ENCODE measurements around the gene ZNF12.
A peak's percentile ranks its signal among the peaks of the same experiment; 100 is the strongest.
"Not testable (repeated sequence)": the region's sequence is repeated elsewhere in the genome, so short reads cannot be mapped to it uniquely, and the experiment has no call there.

The ZNF12 gene

DNA sequence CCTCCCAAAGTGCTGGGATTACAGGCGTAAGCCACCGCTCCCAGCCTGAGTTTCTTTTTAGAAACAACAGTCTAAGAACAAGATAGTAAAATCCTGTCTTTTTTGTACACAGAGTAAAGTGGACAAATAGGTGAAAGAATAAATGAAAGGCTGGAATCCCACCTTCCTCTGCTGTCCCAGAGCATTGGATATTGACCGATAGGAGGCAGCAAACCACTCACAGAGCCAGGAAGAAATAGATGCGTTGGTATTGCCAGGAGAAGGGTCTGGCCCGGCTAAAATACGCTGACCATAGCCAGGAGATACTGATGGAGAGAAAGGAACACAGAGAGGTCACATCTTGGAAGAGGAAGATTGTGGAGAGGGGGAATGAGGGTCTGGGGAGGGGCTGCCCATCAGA lies 11.4 kb upstream of the ZNF12 start:
- H3K36me3 ChIP-seq (ENCODE audit: insufficient read depth, low read length), result no peaks in the 10 kb centered on the region
- H3K9me3 ChIP-seq (ENCODE audit: low read length), result no peaks in the 10 kb centered on the region
- no peaks in the 10 kb centered on the region for H3K27me3 ChIP-seq (ENCODE audit: insufficient read depth, low read length)
- H3K4me1 ChIP-seq (ENCODE audit: insufficient read depth, low read length), result no peaks in the 10 kb centered on the region
- no peak overlapping the region for H2AFZ ChIP-seq (ENCODE audit: low read depth, low read length)
- H3K4me3 ChIP-seq (ENCODE audit: low read length), result no peak overlapping the region

DNA sequence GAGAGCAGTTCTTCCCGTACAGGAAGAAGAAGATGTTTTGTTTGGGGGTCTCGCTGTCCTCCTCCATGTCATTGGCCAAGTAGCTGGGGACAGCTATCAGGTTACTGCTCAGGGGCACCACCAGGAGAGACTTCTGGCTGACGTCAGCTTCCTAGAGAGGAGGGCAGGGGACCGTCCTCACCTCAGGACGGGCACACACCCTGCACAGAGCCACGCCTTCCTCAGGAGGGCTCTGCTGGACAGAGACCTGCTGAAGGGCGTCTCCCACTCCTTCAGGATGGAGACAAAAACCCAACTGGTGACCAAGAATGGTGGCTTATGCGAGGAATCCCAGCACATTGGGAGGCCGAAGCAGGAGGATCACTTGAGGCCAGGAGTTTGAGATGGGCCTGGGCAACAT lies 9.2 kb upstream of the ZNF12 start:
- H2AFZ ChIP-seq (ENCODE audit: low read depth, low read length); H3K4me1 ChIP-seq (ENCODE audit: insufficient read depth, low read length); H3K27me3 ChIP-seq (ENCODE audit: insufficient read depth, low read length); H3K4me3 ChIP-seq (ENCODE audit: low read length); H3K9me3 ChIP-seq (ENCODE audit: low read length); H3K36me3 ChIP-seq (ENCODE audit: insufficient read depth, low read length): not testable (repeated sequence)

DNA sequence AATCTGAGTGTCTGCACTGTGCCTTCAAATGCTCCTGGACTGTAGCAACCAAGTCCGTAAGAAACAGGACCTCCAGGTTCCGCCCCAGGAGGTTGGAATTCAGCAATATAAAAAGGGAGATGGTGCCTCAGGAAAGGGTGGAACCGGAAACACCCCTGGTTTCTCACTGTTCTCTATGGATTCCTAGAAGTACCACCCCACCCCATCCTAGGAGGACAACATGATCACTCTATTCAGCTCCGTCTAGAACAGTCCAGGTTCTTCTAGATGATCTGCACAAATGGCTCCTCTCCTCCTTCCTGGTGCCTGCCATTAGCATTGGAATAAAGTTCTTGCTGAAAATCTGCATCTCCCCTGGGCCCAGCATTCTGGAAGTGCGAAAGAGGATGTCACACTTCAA lies 7.6 kb upstream of the ZNF12 start:
- Histone ChIP-seq H3K4me3 (ENCODE audit: low read length) (no peak overlapping the region), H3K4me1 (ENCODE audit: insufficient read depth, low read length) (no peaks in the 10 kb centered on the region), H3K27me3 (ENCODE audit: insufficient read depth, low read length) (no peaks in the 10 kb centered on the region), H2AFZ (ENCODE audit: low read depth, low read length) (no peak overlapping the region), H3K9me3 (ENCODE audit: low read length) (no peaks in the 10 kb centered on the region), H3K36me3 (ENCODE audit: insufficient read depth, low read length) (no peaks in the 10 kb centered on the region)

DNA sequence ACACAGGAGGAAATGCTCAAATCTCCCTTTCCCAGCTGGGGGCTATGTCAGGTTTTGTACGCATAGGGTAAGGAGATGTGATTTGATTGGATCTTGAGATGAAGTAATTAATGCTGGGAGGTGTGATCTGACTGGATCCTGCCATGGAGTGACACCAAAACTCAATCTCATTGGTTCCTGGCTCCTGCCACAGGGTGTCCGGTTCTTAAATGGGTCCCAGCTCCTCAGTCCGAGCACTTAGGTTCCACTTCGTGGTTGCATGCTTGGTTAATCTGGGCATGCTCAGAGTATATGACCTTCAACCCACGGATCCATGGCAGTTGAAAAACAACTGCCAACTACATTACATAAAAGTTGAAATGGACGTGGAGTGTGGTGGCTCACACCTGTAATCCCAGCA lies 3.1 kb upstream of the ZNF12 start:
- Histone ChIP-seq H2AFZ (ENCODE audit: low read depth, low read length) (no peak overlapping the region), H3K27me3 (ENCODE audit: insufficient read depth, low read length) (no peaks in the 10 kb centered on the region), H3K36me3 (ENCODE audit: insufficient read depth, low read length) (peaks cover 5% of the 10 kb centered on the region), H3K9me3 (ENCODE audit: low read length) (peaks cover 4% of the 10 kb centered on the region), H3K4me3 (ENCODE audit: low read length) (no peak overlapping the region), H3K4me1 (ENCODE audit: insufficient read depth, low read length) (peaks cover 9% of the 10 kb centered on the region)

DNA sequence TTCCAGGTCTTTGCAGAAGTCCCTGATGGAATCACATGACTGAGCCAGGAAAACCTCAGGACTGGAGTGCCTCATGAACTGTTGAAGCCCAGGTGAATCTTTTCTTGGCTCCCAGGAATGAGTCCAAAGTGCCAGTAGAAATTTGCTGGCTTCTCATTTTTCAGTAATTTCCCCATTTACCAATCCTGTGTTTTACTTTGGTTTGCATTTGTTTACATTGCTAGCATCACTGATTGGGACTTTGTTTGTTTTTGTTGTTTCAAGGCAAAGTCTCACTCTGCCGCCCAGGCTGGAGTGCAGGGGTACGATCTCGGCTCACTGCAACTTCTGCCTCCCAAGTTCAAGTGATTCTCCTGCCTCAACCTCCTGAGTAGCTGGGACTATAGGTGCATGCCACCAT lies 1.6 kb upstream of the ZNF12 start:
- H2AFZ ChIP-seq (ENCODE audit: low read depth, low read length), result no peak overlapping the region
- no peaks in the 10 kb centered on the region for H3K27me3 ChIP-seq (ENCODE audit: insufficient read depth, low read length)
- no peak overlapping the region for H3K4me3 ChIP-seq (ENCODE audit: low read length)
- peaks cover 9% of the 10 kb centered on the region for H3K4me1 ChIP-seq (ENCODE audit: insufficient read depth, low read length)
- peaks cover 15% of the 10 kb centered on the region for H3K36me3 ChIP-seq (ENCODE audit: insufficient read depth, low read length)
- peaks cover 14% of the 10 kb centered on the region for H3K9me3 ChIP-seq (ENCODE audit: low read length)

DNA sequence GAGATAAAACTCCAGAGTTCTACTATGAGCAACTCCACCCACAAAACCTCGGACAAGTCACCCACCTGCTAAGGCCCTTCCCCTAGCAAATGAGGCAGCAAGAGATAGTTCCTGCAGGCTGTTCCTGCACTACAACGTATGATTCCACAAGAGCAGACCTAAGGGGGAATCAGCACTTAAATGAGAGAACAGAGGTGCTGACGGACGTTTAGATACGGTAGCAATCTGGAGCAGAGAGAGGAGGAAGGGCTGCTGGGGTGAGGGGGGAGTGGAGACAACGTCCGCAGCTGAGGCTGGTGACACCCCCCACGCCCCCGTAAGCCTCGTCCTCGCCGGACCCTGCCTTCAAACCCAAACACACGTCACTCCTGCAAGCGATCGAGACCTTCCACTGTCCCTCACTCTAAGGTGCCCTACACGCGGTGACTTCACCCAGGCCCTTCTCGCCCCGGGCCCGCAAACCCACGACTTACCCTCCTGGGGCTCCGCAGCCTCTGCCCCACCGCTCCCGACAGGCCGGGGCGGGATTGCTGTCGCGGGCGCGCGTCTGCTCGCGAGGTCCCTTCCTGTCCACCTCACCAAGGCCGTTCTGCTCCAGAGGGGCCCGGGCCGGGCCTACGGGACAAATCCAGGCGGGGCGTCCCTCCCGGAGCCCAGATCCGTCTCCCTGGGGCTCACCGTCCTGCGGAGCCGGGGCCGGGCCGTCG lies 635 bp downstream of the ZNF12 start:
- H2AFZ ChIP-seq (ENCODE audit: low read depth, low read length), result peak overlapping the region; percentile 54
- no peaks in the 10 kb centered on the region for H3K27me3 ChIP-seq (ENCODE audit: insufficient read depth, low read length)
- H3K4me3 ChIP-seq (ENCODE audit: low read length), result peak overlapping the region; percentile 68
- H3K9me3 ChIP-seq (ENCODE audit: low read length), result peaks cover 29% of the 10 kb centered on the region
- H3K4me1 ChIP-seq (ENCODE audit: insufficient read depth, low read length), result peaks cover 9% of the 10 kb centered on the region
- H3K36me3 ChIP-seq (ENCODE audit: insufficient read depth, low read length), result peaks cover 32% of the 10 kb centered on the region

DNA sequence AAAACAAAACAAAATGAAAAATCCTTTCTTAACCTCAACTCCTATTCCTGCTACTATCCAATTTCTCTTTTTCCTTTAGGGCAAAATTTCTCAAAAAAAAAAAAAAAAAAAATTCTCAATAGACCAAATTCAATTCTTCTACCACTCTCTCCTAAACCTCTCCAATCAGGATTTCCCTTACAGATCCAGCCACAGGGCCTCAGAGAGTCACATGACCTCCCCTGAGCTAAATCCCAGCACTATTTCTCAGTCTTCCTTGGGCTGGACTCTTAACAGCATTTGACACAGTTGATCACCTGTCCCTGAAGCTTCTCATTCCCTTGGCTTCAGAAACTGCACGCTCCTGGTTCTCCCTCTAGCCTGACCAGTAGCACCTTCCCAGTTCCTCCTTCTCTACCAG lies 4.9 kb downstream of the ZNF12 start:
- Histone ChIP-seq H3K27me3 (ENCODE audit: insufficient read depth, low read length) (no peaks in the 10 kb centered on the region), H3K36me3 (ENCODE audit: insufficient read depth, low read length) (peaks cover 68% of the 10 kb centered on the region), H3K4me3 (ENCODE audit: low read length) (no peak overlapping the region), H3K9me3 (ENCODE audit: low read length) (peaks cover 67% of the 10 kb centered on the region), H3K4me1 (ENCODE audit: insufficient read depth, low read length) (peaks cover 4% of the 10 kb centered on the region), H2AFZ (ENCODE audit: low read depth, low read length) (no peak overlapping the region)

DNA sequence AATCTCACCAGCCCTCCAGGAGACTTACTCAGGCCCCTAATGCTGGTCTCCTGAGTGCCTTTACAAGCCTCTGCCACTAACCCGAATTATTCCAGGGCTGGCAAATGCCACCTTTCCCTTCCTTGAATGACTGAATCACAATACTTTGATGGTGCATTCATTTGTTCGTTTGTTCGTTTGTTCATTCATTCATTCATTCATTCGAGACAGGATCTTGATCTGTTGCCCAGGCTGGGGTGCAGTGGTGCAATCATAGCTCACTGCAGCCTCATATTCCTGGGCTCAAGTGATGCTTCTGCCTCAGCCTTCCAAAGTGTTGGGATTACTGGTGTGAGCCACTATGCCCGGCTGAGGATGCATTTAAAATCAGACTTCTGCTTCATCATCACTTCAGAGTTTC lies 6.0 kb downstream of the ZNF12 start:
- Histone ChIP-seq H3K36me3 (ENCODE audit: insufficient read depth, low read length) (peaks cover 79% of the 10 kb centered on the region), H3K9me3 (ENCODE audit: low read length) (peaks cover 77% of the 10 kb centered on the region), H3K4me1 (ENCODE audit: insufficient read depth, low read length) (peaks cover 4% of the 10 kb centered on the region), H2AFZ (ENCODE audit: low read depth, low read length) (no peak overlapping the region), H3K27me3 (ENCODE audit: insufficient read depth, low read length) (no peaks in the 10 kb centered on the region), H3K4me3 (ENCODE audit: low read length) (no peak overlapping the region)

DNA sequence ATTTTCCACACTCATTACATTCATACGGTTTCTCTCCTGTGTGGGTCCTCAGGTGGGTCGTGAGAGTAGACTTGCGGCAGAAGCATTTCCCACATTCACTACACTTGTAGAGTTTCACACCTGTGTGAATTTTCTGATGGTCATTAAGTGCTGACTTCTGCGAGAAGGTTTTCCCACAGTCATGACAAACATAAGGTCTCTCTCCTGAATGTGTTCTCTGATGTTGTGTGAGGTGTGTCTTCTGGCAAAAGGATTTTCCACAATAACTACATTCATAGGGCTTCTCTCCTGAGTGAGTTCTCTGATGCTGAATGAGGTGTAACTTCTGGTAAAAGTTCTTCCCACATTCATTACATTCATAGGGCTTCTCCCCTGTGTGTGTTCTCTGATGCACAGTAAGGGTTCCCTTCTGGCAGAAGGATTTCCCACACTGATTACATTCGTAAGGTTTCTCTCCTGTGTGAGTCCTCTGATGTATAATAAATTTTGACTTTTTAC lies 15.1 kb downstream of the ZNF12 start:
- Histone ChIP-seq H3K9me3 (ENCODE audit: low read length) (peaks cover 96% of the 10 kb centered on the region), H2AFZ (ENCODE audit: low read depth, low read length) (no peak overlapping the region), H3K36me3 (ENCODE audit: insufficient read depth, low read length) (peaks cover 98% of the 10 kb centered on the region), H3K27me3 (ENCODE audit: insufficient read depth, low read length) (no peaks in the 10 kb centered on the region), H3K4me3 (ENCODE audit: low read length) (no peak overlapping the region), H3K4me1 (ENCODE audit: insufficient read depth, low read length) (no peaks in the 10 kb centered on the region)

DNA sequence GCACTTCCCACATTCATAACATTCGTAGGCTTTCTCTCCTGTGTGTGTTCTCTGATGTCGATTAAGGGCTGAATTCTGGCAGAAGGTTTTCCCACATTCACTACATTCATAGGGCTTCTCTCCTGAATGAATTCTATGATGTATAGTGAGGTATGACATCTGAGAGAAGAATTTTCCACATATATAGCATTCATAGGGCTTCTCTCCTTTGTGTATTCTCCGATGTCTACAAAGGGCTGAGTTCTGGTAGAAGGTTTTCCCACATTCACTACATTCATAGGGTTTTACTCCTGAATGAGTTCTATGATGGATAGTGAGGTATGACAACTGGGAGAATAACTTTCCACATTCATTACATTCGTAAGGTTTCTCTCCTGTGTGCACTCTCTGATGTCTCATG lies 15.6 kb downstream of the ZNF12 start:
- Histone ChIP-seq H3K27me3 (ENCODE audit: insufficient read depth, low read length) (no peaks in the 10 kb centered on the region), H3K36me3 (ENCODE audit: insufficient read depth, low read length) (peaks cover 97% of the 10 kb centered on the region), H3K4me1 (ENCODE audit: insufficient read depth, low read length) (no peaks in the 10 kb centered on the region), H2AFZ (ENCODE audit: low read depth, low read length) (no peak overlapping the region), H3K9me3 (ENCODE audit: low read length) (peaks cover 95% of the 10 kb centered on the region), H3K4me3 (ENCODE audit: low read length) (no peak overlapping the region)

DNA sequence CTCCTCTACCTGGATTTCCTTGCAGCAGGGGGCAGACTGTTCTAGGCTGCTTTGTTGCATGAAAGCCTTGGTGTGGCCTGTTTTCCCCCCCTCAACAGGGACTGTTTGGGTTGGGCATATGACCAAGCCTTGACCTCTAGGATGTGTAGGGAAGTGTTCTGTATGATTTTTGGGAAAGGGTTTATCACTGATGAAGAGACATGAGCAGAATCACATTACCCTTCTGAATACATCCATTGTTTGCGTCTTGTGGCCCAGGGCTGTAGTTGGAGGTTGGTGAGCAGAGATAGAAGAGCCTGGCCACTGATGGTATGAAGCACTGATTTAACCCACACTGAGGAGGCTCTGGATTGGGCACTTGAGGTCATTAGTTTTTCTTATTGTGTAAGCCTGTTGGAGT lies 26.6 kb downstream of the ZNF12 start:
- Histone ChIP-seq H2AFZ (ENCODE audit: low read depth, low read length) (no peak overlapping the region), H3K4me3 (ENCODE audit: low read length) (no peak overlapping the region), H3K27me3 (ENCODE audit: insufficient read depth, low read length) (no peaks in the 10 kb centered on the region), H3K9me3 (ENCODE audit: low read length) (peaks cover 49% of the 10 kb centered on the region), H3K36me3 (ENCODE audit: insufficient read depth, low read length) (peaks cover 3% of the 10 kb centered on the region), H3K4me1 (ENCODE audit: insufficient read depth, low read length) (no peaks in the 10 kb centered on the region)

DNA sequence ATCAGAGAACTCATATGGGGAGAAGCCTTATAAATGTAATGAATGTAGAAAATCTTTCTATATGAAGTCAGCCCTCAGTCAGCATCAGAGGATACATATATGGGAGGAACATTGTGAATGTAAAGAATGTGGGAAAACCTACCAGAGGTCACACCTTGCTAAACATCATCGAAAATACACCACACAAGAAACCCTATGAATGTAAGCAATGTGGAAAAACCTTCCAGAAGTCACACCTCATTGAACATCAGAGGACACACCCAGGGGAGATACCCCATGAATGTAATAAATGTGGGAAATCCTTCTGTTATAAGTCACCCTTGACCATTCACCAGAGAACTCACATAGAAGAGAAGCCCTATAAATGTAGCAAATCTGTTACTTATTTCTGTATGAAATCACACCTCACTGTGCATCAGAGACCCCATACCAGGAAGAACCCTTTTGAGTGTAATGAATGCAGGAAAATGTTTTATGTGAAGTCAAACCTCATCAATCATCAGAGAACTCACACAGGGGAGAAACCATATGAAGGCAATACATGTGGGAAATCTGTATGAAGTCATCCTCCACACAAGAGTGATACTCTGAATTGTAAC lies 30.8 kb downstream of the ZNF12 start:
- peaks cover 42% of the 10 kb centered on the region for H3K9me3 ChIP-seq (ENCODE audit: low read length)
- H3K4me3 ChIP-seq (ENCODE audit: low read length), result no peak overlapping the region
- H3K36me3 ChIP-seq (ENCODE audit: insufficient read depth, low read length), result no peaks in the 10 kb centered on the region

DNA sequence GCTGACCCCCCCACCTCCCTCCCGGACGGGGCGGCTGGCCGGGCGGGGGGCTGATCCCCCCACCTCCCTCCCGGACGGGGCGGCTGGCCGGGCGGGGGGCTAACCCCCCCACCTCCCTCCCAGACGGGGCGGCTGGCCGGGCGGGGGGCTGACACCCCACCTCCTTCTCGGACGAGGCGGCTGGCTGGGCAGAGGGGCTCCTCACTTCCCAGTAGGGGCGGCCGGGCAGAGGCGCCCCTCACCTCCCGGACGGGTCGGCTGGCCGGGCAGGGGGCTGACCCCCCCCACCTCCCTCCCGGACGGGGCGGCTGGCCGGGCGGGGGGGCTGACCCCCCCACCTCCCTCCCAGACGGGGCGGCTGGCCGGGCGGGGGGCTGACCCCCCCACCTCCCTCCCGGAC lies 35.9 kb downstream of the ZNF12 start:
- H3K9me3 ChIP-seq (ENCODE audit: low read length), result peaks cover 22% of the 10 kb centered on the region
- not testable (repeated sequence) for H3K27me3 ChIP-seq (ENCODE audit: insufficient read depth, low read length); H2AFZ ChIP-seq (ENCODE audit: low read depth, low read length); H3K36me3 ChIP-seq (ENCODE audit: insufficient read depth, low read length); H3K4me3 ChIP-seq (ENCODE audit: low read length); H3K4me1 ChIP-seq (ENCODE audit: insufficient read depth, low read length)

More for the DNA sequence above, 30.8 kb downstream of the ZNF12 start:
- Histone ChIP-seq H3K27me3 (ENCODE audit: insufficient read depth, low read length) (no peaks in the 10 kb centered on the region), H2AFZ (ENCODE audit: low read depth, low read length) (no peak overlapping the region), H3K4me1 (ENCODE audit: insufficient read depth, low read length) (no peaks in the 10 kb centered on the region)

Data from neuron (in vitro differentiated cells).